Erythroblast (primary cell): ENCODE data around the gene IMMP1L.

Source experiments
- GATA1 ChIP-seq: IDR thresholded peaks from 2 replicates; pipeline ENCODE4 v1.6.1; 2011; ENCODE audit warnings: low read depth, mild to moderate bottlenecking, control low read depth, low read length, moderate library complexity
- POLR2A ChIP-seq: IDR thresholded peaks from 2 replicates; pipeline ENCODE4 v1.6.1; 2011; ENCODE audit warnings: mild to moderate bottlenecking, low read length

DNA sequence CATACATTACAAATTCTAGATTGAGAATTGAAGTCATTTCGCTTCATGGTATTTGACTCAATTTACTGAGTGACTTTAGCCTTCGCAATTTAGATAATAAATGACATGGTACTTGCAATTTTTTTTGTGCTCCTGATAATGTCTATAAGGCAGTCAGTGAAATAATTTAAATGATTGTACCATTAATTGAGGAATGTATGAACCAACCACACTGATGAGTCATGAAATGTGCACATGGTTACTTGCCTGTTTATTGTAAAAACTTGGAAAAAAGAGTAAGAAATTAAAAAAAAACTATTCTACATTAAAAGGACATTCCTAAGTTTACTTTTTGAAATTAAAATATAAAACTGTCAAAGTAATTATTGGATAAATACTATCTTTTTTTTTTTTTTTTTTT, 96.5 kb downstream of the IMMP1L start:
- TF ChIP-seq POLR2A (no peak), GATA1 (no peak)
